Left ventricle myocardium inferior (tissue), 1 donor: ENCODE results near the gene DCANP1. TPM values are rescaled to one million over a fixed set of nuclear protein-coding genes. Genes with fewer than 3 reads are reported as not detected.
"Not testable (repeated sequence)": the region's sequence is repeated elsewhere in the genome, so short reads cannot be mapped to it uniquely, and the experiment has no call there.

ENCODE experiments used
- DNase-seq: peaks from one replicate; pipeline ENCODE4 v3.0.0-alpha.2; 2020
- H3K27ac ChIP-seq: fragments of 200-600 bp; replicated peaks from 2 replicates; pipeline ENCODE4 v1.8.0; 2021
- H3K27me3 ChIP-seq: fragments of 200-600 bp; 2 replicates; pipeline ENCODE4 v1.8.0; 2021; ENCODE audit warnings: low read depth
- H3K36me3 ChIP-seq: fragments of 200-600 bp; 2 replicates; pipeline ENCODE4 v1.8.0; 2021
- H3K4me1 ChIP-seq: fragments of 200-600 bp; 2 replicates; pipeline ENCODE4 v1.8.0; 2021
- H3K4me3 ChIP-seq: fragments of 200-600 bp; 2 replicates; pipeline ENCODE4 v1.8.0; 2021; ENCODE audit warnings: mild to moderate bottlenecking, moderate library complexity
- H3K9me3 ChIP-seq: fragments of 200-600 bp; replicated peaks from 2 replicates; pipeline ENCODE4 v1.8.0; 2021
- CTCF ChIP-seq: fragments of 200-600 bp; IDR thresholded peaks from 2 replicates; pipeline ENCODE4 v1.8.0; 2021; ENCODE audit warnings: antibody characterized with exemption, mild to moderate bottlenecking, borderline replicate concordance
- intact Hi-C: fragments of 100-400 bp; cut with micrococcal nuclease; formaldehyde crosslinking; loops from one replicate; pipeline ENCODE4 v1.11.0; 2022
- long read RNA-seq: library from polyadenylated mRNA; unstranded; transcript quantifications from one replicate; pipeline ENCODE4 v2.0.0, GENCODE V29; 2021
- total RNA-seq: library from RNA; stranded (reverse); fragmentation: NEBNext Ultra II Directional; extraction: Animal tissue kit (Norgen Biotek cat#: 25700); gene quantifications from one replicate; pipeline ENCODE4 v1.2.1, GENCODE V29; 2021
- donor health status: DM: no; HTN: yes; CAD: no; lungs with severe emphysema.

DCANP1 gene
- total RNA-seq: not detected
- long read RNA-seq: 0 reads

- H3K36me3 ChIP-seq: no peaks in the 10 kb centered on the region
- TF ChIP-seq CTCF: no peak
- H3K4me1 ChIP-seq: peaks cover 9% of the 10 kb centered on the region
- no peak within 1 kb of the TSS for H3K4me3 ChIP-seq
- peaks cover 43% of the 10 kb centered on the region for H3K27me3 ChIP-seq
- no peaks in the 10 kb centered on the region for H3K9me3 ChIP-seq
- H3K27ac ChIP-seq: no peak within 1 kb of the TSS
- intact Hi-C loops: no loop called here
- no peak for DNase-seq
These were observed at the start of gene DCANP1 for GRCh38 chr5:135447298-135447929. TSS of gene DCANP1 (minus strand) at chr5:135447348. CDS start at chr5:135447108, 240 bp downstream.

- H3K4me3 ChIP-seq, H3K36me3 ChIP-seq, DNase-seq, H3K9me3 ChIP-seq, intact Hi-C loops, H3K27ac ChIP-seq, H3K4me1 ChIP-seq: not testable (repeated sequence)
- peaks cover 98% of the 10 kb centered on the region for H3K27me3 ChIP-seq
These were observed 48.4 kb upstream of the DCANP1 start for GRCh38 chr5:135495531-135495930.

- no peaks in the 10 kb centered on the region for H3K9me3 ChIP-seq
- H3K4me3 ChIP-seq: no peak overlapping the region
- no peak for DNase-seq
- no peaks in the 10 kb centered on the region for H3K36me3 ChIP-seq
- intact Hi-C loops: no loop called here
- TF ChIP-seq CTCF: no peak
- no peak overlapping the region for H3K27ac ChIP-seq
- H3K4me1 ChIP-seq: peaks cover 16% of the 10 kb centered on the region
- H3K27me3 ChIP-seq: peaks cover 100% of the 10 kb centered on the region
These were observed 47.0 kb upstream of the DCANP1 start for GRCh38 chr5:135494196-135494595.

GRCh38 chr5:135493406-135494180 is 46.4 kb upstream of the DCANP1 start:
- no peaks in the 10 kb centered on the region for H3K36me3 ChIP-seq
- peaks cover 100% of the 10 kb centered on the region for H3K27me3 ChIP-seq
- H3K4me1 ChIP-seq: peaks cover 22% of the 10 kb centered on the region
- no peak for TF ChIP-seq CTCF
- no peak overlapping the region for H3K27ac ChIP-seq
- no peak overlapping the region for H3K4me3 ChIP-seq
- DNase-seq: no peak
- H3K9me3 ChIP-seq: no peaks in the 10 kb centered on the region
- intact Hi-C loops: no loop called here

GRCh38 chr5:135492319-135492626 is 45.1 kb upstream of the DCANP1 start:
- H3K9me3 ChIP-seq: no peaks in the 10 kb centered on the region
- peaks cover 100% of the 10 kb centered on the region for H3K27me3 ChIP-seq
- no peaks in the 10 kb centered on the region for H3K36me3 ChIP-seq
- TF ChIP-seq CTCF: no peak
- peaks cover 30% of the 10 kb centered on the region for H3K4me1 ChIP-seq
- intact Hi-C loops: no loop called here
- H3K4me3 ChIP-seq: no peak overlapping the region
- no peak overlapping the region for H3K27ac ChIP-seq
- no peak for DNase-seq
